Kidney tubule cell (primary cell): ENCODE measurements around the gene LSM14A.
"Not testable (repeated sequence)": the region's sequence is repeated elsewhere in the genome, so short reads cannot be mapped to it uniquely, and the experiment has no call there.

Source experiments
- DNase-seq: peaks from one replicate; pipeline ENCODE4 v3.0.0-alpha.2; 2018; ENCODE audit warnings: low spot score

LSM14A gene

DNA sequence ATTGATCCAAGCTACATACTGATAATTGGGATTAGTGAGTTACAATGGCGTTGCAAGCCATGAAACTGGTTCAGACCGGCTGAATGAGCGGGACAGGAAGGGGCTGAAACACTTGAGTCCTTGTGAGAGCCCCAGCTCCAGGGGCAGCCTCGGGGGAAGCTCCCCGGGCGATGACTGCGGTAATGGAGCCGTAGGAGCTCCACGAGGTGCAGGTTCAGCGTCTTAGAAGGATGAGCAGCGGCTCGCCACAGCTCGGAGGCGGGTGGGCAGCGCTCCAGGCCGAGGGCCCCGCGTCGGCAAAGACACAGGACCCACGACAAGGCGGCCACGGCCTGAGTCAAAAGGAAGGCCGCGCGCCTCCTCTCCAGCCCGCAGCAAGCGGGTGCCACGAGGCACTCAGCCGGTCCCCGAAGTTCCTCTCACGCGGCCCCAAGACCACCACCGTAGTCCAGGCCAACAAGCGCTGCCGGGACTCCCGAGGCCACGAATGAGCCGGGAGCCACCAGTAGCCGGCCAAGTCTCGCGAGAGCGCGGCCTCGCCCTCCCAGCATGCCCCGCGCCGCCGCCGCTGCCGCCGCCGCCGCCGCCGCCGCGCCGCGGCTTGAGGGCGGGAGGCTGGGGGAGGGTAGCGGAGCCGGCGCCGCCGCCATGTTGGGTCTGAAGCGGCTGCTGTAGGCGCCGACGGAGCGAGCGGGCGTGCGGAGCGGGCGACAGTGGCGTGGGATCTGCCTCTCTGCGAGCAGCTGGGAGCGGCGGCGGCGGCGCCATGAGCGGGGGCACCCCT is at the start of gene LSM14A:
TSS of gene LSM14A (plus strand) at position 628 of the 784 bp plus-strand sequence. CDS start at position 767, 139 bp downstream.
- DNase-seq: peak; percentile 92

DNA sequence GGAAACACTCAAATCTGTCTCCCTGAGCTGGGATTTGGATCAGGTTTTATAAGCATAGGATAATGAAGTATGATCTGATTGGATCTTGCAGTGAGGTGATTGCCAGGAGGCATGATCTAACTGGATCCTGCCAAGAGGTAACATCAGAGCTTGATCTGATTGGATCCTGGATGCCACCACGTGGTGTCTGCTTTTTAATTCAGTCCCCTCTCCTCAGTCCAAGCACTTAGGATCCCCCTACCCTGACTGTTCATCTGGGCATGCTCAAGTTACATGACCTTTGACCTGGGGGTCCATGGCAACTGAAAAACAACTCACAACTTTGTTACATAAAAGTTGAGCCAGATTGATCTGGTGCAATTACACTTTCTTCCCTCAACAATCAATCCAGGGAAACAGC is 47.5 kb upstream of the LSM14A start:
- no peak for DNase-seq

DNA sequence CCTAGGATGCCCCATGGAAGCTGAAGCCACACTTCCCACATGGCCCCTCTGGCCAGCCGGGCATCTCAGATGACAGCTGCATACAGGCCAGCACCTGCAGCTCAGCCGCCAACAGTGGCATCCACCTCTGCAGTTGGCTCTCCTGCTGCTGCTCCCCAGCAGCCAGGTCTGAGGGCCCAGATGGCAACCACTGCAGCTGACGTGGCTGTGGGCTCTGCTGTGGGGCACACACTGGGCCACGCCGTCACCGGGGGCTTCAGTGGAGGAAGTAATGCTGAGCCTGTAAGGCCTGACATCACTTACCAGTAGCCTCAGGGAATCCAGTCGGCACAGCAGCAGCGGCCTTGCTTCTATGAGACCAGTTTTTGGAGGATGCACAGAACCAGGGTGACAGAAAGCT is 45.3 kb upstream of the LSM14A start:
- DNase-seq: no peak

DNA sequence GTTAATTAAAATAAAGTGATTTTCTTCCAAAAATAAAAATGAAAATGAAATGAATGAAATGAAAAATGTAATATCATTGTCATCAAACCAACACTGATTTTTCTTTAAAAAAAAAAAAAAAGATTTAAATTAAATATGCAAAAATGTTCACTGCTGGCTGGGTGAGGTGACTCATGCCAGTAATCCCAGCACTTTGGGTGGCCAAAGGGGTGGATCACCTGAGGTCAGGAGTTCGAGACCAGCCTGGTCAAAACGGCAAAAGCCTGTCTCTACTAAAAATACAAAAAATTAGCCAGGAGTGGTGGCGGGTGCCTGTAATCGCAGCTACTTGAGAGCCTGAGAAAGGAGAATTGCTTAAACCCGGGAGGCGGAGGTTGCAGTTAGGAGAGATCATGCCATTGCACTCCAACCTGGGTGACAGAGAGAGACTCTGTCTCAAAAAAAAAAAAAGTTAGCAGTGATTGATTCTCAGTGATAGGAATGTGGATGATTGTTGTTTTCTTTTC is 44.6 kb upstream of the LSM14A start:
- no peak for DNase-seq

DNA sequence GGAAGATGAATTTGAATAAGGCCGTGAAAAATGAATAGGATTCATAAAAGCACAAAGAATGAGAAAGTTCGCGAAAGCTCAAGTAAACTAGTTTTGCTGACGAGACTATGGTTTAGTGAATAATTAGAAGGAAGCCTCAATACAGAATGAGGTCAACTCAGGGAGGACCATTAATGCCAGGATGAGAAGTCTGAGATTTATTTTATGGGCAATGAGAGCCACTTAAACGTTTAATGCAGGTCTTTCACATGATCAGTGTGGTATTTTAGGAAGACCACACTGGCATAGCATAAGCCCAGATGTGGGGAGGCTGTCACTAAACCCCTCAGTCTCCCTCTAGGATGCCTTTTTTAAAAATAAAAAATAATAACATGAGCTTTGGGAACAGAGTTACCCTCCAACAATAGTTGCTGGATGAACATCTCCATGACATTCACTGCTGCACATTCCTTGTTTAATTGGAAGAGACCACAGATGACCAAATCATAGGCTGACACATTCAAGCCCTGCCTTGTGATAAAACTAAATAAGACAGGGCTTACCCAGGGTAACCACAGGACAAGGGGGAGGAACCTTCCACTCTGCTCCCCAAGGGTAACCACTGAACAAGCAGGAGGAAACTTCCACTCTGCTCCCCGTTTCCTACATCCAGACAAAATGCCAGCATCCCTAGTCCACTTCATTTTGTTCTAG is 43.6 kb upstream of the LSM14A start:
- peak; percentile 8 for DNase-seq

DNA sequence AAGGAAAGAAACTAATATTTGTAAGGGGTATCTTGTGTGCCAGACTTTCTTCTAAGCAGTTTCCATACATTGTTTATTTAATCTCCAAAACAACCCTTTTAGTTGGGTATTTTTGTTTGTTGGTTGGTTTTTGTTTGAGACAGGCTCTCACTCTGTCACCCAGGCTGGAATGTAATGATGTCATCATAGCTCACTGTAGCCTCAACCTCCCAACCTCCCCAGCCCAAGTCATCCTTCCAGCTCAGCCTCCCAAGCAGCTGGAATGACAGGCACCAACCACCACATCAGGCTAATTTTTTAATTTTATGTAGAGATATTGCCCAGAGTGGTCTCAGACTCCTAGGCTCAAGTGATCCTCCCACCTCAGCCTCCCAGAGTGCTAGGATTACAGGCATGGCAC is 41.2 kb upstream of the LSM14A start:
- DNase-seq: no peak

DNA sequence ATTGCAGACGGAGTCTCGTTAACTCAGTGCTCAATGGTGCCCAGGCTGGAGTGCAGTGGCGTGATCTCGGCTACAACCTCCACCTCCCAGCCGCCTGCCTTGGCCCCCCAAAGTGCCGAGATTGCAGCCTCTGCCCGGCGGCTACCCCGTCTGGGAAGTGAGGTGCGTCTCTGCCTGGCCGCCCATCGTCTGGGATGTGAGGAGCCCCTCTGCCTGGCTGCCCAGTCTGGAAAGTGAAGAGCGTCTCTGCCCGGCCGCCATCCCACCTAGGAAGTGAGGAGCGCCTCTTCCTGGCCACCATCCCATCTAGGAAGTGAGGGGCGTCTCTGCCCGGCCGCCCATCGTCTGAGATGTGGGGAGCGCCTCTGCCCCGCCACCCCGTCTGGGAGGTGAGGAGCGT is 40.2 kb upstream of the LSM14A start:
- DNase-seq: not testable (repeated sequence)

DNA sequence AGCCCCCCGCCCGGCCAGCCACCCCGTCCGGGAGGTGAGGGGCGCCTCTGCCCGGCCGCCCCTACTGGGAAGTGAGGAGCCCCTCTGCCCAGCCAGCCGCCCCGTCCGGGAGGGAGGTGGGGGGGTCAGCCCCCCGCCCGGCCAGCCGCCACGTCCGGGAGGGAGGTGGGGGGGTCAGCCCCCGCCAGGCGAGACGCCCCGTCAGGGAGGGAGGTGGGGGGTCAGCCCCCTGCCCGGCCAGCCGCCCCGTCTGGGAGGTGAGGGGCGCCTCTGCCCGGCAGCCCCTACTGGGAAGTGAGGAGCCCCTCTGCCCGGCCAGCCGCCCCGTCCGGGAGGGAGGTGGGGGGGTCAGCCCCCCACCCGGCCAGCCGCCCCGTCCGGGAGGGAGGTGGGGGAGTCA is 39.6 kb upstream of the LSM14A start:
- DNase-seq: not testable (repeated sequence)

DNA sequence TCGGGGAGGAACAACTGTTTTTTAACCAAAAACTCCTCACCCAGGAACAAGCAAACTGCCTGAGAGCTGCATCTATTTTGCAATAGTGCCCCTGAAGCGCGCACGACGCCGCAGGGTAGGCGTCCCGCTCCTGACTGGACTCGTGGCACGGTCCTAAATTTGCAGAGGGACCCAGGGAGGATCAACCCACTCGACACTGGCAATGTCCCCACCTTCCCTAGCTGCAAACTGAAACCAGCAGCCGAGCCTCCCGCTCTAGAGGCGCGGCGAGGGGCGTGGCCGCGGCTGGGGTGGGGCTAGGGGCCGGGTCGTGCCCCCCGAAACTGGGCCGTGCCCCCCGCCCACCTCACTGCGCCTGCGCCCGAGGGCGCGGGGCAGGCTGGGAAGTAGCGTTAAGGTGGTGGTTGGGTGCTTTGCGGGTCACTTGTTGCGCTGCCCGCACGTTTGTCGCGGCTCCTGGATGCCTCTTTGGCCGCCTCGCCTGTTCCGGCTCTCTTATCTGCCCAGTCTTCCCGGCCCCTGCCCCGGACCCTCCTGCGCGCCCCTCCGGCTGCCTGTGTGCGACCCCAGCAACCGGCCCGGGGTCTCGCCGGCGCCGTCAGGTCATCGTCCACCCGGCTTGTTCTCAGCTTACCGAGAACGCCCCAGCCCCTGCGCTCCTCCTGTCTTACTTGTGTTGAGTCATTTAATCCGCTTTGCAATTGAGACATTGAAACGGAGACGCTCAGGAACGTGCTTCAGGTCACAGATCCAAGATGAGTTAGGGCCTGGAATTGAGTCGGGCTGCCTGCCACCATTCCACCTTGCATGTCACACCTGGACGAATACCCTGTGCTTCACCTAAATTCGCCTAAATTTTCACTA is 37.9 kb upstream of the LSM14A start:
- peak; percentile 79 for DNase-seq

DNA sequence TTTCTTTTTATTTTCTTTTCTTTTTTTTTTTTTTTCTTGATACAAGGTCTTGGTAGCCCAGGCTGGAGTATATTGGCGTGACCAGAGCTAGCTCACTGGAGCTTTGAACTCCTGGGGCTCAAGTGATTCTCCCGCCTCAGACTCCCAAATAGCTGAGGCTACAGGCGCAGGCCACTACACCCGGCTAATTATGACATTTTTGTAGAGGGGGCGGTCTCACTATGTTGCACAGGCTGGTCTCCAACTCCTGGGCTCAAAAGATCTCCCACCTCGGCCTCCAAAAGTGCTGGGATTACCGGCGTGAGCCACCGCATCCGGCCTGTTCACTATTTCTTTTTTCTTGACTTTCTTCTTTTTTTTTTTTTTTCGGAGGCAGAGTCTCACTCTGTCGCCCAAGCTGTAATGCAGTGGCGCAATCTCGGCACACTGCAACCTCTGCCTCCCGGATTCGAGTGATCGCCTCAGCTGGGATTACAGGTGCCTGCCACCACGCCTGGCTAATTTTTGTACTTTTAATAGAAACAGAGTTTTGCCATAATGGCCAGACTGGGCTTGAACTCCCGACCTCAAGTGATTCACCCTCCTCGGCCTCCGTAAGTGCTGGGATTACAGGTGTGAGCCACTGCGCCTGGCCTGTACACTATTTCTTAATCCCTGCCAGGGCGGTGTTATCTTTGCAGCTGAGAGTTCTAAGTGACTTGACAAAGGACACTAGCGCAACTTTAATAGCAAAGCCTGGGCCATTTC is 37.1 kb upstream of the LSM14A start:
- DNase-seq: peak; percentile 25

DNA sequence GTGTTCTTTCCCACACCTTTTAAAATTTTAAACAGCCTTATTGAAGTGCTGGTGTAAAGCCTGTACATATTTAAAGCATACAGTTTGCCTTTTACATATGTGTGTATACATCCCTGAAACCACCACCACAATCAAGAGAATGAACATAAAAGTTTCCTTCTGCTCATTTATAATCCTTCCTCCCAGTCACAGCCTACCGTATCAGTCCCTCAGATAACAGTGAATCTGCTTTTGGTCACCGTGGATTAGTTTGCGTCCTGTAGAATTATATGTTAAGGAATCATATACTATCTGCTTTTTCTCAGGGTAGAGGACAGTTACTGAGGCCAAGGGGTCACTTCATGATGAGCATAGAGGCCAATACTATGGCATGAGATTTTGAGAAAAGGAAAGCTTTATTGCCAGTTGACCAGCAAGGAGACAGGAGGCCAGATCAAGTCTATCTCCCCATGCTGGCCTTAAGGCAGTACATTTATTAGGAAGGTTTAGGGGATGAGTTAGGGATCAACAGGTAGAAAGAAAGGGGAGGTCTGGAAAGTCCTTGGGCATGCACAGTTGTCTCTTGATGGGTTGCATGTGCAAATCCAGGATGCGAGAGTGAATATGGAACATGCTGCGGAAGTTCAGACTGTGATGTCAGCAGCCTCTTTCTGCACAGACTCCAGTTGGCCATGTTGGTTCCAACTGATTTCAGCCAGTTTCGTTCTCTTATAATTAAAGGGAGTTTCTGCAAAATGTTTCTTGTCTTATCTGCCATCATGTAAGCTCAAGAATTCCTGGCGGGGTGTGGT is 36.3 kb upstream of the LSM14A start:
- DNase-seq: no peak

DNA sequence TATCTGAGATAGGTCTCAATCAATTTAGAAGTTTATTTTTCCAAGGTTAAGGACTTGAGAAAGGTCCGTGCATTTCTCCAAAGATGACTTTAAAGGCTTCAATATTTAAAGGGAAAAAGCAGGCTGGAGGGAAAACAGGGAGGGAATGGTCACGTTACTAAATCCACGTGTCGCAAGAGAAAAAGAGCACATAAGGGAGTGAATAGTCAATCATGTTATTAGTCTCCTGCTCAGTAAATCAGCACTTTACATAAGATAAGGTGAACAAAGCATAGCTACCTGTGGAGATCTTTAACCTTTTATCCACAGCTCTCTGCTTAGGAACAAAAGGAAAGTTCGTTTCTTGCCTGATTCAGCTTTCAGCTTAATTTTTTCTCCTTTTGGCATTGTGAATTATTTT is 31.3 kb upstream of the LSM14A start:
- no peak for DNase-seq

DNA sequence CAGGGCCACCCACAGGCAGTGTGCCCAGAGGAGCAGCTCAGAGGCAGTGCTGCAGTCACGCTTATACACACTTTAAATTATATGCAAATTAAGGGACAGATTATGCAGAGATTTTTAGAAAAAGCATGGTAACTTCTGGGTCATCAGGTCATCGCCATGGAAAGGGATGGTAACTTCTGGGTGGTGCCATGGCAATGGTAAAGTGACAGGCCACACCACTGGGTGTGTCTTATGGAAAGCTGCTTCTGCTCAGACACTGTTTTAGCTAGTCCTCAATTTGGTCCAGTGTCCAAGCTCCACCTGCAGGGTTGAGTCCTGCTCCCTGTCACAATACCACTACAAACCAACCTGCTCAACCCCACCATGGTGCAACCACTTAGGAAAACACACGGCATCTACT is 29.9 kb upstream of the LSM14A start:
- no peak for DNase-seq

DNA sequence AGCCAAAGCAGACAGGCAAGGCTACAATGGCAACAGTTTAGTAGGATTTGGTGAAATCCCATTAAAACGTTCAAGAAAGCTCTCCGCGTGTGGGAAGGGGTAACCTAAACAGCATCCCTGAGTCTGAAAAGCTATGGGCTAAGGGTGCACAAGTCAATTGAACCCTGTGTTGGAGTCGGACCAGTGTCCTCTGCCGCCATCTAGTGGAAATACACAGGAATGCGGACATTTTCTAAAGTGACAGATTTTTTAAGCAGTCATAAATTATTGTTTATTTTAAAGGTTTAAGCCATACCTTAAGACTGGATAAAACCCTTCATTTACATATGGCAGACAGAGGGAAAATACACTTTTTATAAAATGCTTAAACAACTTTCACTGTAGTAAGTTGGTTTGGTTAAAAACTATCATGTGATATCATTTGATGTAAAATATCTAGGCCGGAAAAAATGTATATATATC is 26.5 kb upstream of the LSM14A start:
- peak; percentile 59 for DNase-seq

DNA sequence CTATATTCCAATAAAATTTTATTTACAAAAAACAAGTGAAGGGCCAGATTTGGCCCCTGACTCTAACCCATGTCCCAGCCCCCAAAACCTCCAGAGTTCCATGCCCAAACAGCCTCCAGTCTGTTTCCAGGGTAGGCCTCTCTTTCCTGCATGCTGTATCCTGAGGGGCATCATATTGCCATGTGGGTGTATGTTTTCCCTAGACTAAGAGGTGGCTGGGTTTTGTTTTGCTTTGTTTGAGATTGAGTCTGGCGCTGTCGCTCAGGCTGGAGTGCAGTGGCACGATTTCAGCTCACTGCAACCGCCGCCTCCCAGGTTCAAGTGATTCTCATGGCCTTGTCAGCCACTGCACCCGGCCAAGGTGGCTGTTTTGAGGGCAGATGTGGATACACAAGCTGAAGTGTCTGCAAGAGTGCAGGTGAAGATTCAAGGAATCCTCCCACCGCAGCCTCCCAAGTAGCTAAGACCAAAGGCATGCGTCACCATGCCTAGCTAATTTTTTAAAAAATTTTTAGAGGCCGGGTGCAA is 23.6 kb upstream of the LSM14A start:
- no peak for DNase-seq

DNA sequence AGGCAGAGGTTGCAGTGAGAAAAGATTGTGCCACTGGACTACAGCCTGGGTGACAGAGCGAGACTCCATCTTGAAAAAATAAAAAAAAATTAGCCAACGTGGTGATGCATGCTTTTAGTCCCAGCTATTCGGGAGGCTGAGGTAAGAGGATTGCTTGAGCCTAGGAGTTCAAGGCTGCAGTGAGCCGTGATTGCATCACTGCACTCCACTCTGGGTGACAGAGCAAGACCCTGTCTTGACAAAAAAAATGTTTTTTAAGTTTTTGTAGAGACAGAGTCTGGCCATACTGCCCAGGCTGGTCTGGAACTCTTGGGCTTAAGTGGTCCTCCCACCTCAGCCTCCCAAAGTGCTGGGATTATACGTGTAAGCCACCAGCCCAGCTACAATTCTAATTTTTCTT is 22.4 kb upstream of the LSM14A start:
- no peak for DNase-seq

DNA sequence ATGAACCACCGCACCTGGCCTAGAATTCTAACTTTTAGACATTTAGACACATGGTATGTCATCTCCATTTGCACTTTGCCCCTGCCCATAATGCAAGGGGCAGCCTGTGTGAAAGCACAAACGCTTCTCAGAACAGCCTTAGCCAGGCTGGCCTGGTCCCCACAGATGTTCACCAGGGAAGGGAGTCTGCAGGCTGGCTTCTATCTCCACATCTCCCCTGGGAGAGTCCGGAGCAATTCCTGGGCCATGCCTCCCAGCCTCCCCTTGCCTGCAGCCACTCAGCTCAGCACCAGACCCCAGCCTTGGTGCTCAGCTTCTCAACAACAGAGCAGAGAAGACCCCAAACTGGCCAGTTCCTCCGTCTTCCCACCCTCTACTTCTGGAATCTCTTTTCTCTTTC is 21.7 kb upstream of the LSM14A start:
- DNase-seq: no peak

DNA sequence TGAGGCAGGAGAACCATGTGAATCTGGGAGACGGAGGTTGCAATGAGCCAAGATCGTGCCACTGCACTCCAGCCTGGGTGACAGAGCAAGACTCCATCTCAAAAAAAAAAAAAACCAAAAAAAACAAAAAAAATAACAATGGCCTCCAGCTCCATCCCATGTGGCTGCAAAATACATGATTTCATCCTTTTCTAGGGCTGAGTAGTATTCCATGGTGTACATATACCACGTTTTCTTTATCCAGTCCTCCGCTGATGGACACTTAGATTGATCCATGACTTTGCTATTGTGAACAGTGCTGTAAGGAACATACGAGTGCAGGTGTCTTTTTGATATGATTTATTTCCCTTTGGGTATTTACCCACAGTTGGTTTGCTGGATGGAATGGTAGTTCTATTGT is 20.9 kb upstream of the LSM14A start:
- DNase-seq: no peak

DNA sequence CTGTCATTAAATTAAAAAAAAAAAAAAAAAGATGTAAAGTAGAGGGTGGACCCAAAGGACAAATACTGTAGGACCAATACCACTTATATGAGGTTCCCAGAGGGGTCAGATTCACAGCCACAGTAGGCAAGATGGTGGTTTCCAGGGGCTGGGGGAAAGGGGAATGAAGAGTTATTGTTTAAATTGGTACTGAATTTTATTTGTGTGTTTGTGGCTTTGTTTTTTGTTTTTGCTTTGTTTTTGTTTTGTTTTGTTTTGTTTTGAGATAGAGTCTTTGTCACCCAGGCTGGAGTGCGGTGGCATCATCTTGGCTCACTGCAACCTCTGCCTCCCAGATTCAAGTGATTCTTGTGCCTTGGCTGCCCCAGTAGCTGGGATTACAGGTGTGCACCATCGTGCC is 17.9 kb upstream of the LSM14A start:
- DNase-seq: no peak

DNA sequence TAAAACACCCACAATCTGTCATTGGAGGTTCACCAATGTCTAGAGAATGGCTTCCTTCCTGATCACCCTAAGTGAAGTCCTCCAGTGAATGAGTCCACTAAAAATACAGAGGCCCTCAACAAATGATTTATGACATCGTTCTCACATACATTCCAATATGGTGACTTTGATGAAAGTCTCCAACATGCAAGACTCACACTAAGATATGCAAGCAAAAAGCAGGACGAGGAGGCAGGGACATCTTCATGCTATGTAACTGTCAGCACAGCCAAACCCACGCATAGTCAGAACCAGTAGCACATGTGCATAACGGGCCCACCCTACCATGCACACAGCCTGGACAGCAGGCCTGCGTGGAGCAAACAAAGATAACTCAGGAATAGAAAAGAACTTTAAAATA is 16.6 kb upstream of the LSM14A start:
- DNase-seq: peak; percentile 35

DNA sequence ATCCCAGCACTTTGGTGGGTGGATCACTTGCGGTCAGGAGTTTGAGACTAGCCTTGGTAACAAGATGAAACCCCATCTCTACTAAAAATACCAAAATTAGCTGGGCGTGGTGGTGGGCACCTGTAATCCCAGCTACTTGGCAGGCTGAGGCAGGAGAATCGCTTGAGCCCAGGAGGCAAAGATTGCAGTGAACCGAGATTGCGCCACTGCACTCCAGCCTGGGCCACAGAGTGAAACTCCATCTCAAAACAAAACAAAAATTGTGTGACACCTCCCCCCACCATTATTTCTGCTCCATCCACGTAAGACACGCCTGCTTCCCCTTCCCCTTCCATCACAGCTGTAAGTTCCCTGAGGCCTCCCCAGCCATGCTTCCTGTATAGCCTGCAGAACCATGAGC is 13.3 kb upstream of the LSM14A start:
- not testable (repeated sequence) for DNase-seq
